Measurements from ENCODE around the gene GNG2. TPM values are rescaled to one million over a fixed set of nuclear protein-coding genes. Genes with fewer than 3 reads are reported as not detected.

Gene GNG2
- total and polyA plus RNA-seq, 4 donors: 5.3 to 31.9 (median 12.5) TPM

DNA sequence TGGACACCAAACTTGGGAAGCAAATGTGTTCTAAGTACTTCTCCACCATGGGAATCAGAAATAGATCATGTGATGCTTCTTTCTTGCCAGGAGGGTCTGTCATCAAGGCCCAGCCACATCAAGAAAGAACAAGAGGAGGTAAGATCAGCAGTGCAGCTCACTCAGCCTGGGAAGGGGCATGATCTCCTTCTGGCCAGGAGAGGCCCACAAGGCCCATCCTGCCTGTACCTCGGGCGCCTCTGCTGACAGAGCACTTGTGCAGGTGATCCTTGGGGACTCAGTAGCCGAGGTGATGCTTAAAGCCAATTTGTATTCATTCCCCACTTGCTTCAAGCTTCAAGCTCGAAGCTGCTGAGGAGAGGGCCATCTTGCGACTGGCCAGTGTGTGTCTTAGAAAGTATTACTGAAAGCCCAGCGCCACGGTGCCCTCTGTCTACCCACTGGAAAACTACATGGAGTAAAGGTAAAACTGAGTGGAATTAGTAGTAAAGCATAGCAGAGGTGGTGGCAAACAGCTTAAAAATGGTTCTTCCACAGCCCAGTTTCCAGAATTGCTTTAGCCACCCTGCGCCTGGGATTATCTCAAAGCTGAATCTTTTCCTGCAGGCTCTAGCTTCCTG, 155.1 kb downstream of the GNG2 start:
- Histone ChIP-seq H3K27ac (ENCODE audit: low read depth in 1 of 2, low read length in 2 of 2) (no peak overlapping the region), H3K36me3 (ENCODE audit: control insufficient read depth in 1 of 2, insufficient read depth in 2 of 2, low read length in 1 of 2) (peaks cover 0 to 9% of the 10 kb centered on the region in 2 donors), H3K4me3 (ENCODE audit: low read length in 2 of 2) (no peak overlapping the region), H3K27me3 (ENCODE audit: control insufficient read depth in 1 of 2, insufficient read depth in 2 of 2, low read length in 1 of 2) (no peaks in the 10 kb centered on the region), H3K4me1 (ENCODE audit: control insufficient read depth in 1 of 2, insufficient read depth in 2 of 2, low read length in 2 of 2) (no peaks in the 10 kb centered on the region), H3K9me3 (ENCODE audit: control insufficient read depth, low read length) (no peaks in the 10 kb centered on the region)
- intact Hi-C loops (cut with DNase I): no loop called here
- ATAC-seq (ENCODE audit: low FRiP score): no peak
- 69 to 84% methylated on average over 8 of the region's 8 CpGs for WGBS, 2 donors
- no peak for DNase-seq

DNA sequence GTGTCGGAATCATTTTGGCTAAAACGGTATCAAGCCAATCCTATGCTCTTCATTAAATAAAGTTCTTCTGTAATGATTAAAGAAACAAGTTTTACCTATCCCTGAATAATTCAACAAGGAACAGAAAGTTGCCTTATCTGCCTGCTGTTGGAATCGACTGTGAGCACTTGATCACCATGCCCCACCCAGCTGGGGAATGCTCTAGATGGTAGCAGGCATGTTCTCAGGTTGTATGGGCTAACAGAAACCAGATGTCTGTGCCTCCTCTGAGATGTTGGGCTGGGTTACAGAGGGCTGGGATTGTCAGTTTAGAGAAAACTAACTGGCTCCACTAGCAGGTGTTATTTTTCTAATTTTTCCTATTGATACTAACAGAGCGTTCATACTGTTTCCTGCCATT, 157.8 kb downstream of the GNG2 start:
- 94% methylated on average over 4 of the region's 4 CpGs for WGBS, 2 donors
- Histone ChIP-seq H3K27me3 (ENCODE audit: control insufficient read depth in 1 of 2, insufficient read depth in 2 of 2, low read length in 1 of 2) (no peaks in the 10 kb centered on the region), H3K4me1 (ENCODE audit: control insufficient read depth in 1 of 2, insufficient read depth in 2 of 2, low read length in 2 of 2) (no peaks in the 10 kb centered on the region), H3K9me3 (ENCODE audit: control insufficient read depth, low read length) (no peaks in the 10 kb centered on the region), H3K4me3 (ENCODE audit: low read length in 2 of 2) (no peak overlapping the region), H3K27ac (ENCODE audit: low read depth in 1 of 2, low read length in 2 of 2) (no peak overlapping the region), H3K36me3 (ENCODE audit: control insufficient read depth in 1 of 2, insufficient read depth in 2 of 2, low read length in 1 of 2) (peaks cover 0 to 1% of the 10 kb centered on the region in 2 donors)
- intact Hi-C loops (cut with DNase I): no loop called here
- DNase-seq (no peak), ATAC-seq (ENCODE audit: low FRiP score) (no peak)

GRCh38 chr14:52018970-52019369, 158.6 kb downstream of the GNG2 start:
- H3K4me1 ChIP-seq (ENCODE audit: control insufficient read depth in 1 of 2, insufficient read depth in 2 of 2, low read length in 2 of 2): no peaks in the 10 kb centered on the region
- intact Hi-C loops (cut with DNase I): no loop called here
- H3K27me3 ChIP-seq (ENCODE audit: control insufficient read depth in 1 of 2, insufficient read depth in 2 of 2, low read length in 1 of 2): no peaks in the 10 kb centered on the region
- peaks cover 0 to 1% of the 10 kb centered on the region in 2 donors for H3K36me3 ChIP-seq (ENCODE audit: control insufficient read depth in 1 of 2, insufficient read depth in 2 of 2, low read length in 1 of 2)
- DNase-seq (no peak), ATAC-seq (ENCODE audit: low FRiP score) (no peak)
- H3K4me3 ChIP-seq (ENCODE audit: low read length in 2 of 2): no peak overlapping the region
- H3K9me3 ChIP-seq (ENCODE audit: control insufficient read depth, low read length): no peaks in the 10 kb centered on the region
- H3K27ac ChIP-seq (ENCODE audit: low read depth in 1 of 2, low read length in 2 of 2): no peak overlapping the region
- 97 to 98% methylated on average over 8 of the region's 8 CpGs for WGBS, 2 donors

Other genes starting within 250 kb of the GNG2 start
- gene FRMD6, start 208.7 kb upstream of the GNG2 start, total RNA-seq: 10 to 100 TPM; 44.8 to 56.7 TPM
- gene FRMD6, start 208.7 kb upstream of the GNG2 start, polyA plus RNA-seq: 10 to 100 TPM; 10.3 to 11.0 TPM
- gene RTRAF, start 128.9 kb downstream of the GNG2 start, total RNA-seq: 100 to 1,000 TPM; 110 to 117 TPM
- gene RTRAF, start 128.9 kb downstream of the GNG2 start, polyA plus RNA-seq: 100 to 1,000 TPM; 109 to 117 TPM
- 10 to 100 TPM; 22.1 to 56.6 TPM for gene NID2, start 208.4 kb downstream of the GNG2 start, total RNA-seq
- 10 to 100 TPM in 1 of 2 donors, 1 to 10 TPM in 1; 2.8 to 30.9 TPM for gene NID2, start 208.4 kb downstream of the GNG2 start, polyA plus RNA-seq